Hematopoietic multipotent progenitor cell treated with erythropoietin and hydrocortisone succinate and interleukin-3 and kit ligand, for 15 days (in vitro differentiated cells): ENCODE results near the gene SERPINA5.
"Not testable (repeated sequence)": the region's sequence is repeated elsewhere in the genome, so short reads cannot be mapped to it uniquely, and the experiment has no call there.

ENCODE experiments used
- DNase-seq: peaks from one replicate; pipeline ENCODE4 v3.0.0-alpha.2; 2015; ENCODE audit warnings: low spot score

Gene SERPINA5

DNA sequence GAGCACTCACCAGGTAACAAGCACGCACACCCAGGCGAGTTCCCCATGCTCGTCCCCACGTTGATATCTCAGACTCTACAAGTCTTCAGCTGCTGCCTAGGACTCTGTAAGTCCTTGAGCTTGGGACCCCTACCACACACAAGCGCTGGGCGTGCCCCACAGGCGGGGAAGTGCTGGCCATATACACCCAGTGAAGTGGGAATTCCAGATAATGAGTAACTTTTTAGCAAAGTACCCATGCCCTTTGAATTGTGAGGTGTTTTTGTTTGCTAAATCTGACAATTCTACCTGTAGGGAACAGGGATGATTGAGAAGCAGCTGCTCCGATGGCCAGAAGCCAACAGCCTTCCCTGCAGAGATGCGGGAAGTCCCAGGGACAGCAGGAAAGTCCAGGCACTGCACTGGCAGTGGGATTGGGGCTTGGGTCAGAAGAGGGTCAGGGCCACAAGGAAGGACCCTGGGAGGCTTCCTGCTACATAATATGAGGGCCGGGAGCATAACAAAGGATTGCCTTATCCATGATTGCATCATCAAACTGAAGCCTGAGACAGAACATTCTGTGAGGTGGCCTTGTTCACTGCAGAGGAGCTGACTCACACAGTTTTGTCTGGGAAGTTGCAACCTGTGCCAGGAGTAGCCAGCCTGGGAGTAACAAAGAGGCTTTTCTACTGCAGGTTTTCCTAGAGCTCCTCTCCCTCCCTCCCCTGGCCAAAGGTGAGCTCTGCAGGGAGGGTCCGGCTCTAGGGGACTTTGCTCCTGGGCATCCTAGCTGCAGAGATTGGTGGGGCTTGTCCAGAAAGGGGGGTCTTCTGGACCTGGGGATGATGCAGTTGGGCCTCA, 17.8 kb downstream of the SERPINA5 start:
- no peak for DNase-seq

DNA sequence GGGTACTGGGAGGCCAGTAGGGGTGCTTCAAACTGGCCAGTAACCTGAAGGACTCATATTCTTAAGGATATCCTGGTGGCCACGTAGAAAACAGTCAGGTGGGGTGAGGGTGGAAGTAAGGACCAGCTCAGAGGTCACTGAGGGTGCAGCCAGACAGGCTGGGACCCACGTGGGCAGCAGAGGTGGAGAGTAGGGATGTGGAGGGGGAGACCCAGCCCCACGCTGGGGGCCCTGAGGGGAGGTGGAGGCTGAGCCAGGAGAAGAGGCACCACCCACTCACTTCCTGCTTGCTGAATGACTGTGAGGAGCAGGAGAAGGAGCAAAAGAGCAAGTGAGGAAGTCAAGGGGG, 18.4 kb downstream of the SERPINA5 start:
- DNase-seq = no peak

DNA sequence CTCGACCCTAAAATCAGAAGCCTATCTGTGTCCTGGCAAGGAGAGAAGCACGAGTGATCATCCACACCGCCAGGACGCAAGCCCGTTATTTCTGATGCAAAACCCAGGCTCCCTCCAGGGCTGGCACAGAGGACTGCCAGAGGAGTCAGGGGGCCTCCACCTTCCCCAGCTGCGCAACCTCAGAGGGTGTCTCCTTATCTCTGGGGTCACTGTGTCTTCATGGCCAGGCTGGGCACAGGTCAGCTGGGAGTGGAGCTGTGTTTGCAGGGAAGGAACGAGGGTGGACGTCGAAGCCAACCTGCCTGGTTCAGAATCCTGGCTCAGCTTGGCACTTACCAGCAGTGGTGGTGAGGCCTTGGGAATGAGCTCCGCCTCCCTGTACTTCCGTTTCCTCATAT, 18.9 kb downstream of the SERPINA5 start:
- DNase-seq = no peak

DNA sequence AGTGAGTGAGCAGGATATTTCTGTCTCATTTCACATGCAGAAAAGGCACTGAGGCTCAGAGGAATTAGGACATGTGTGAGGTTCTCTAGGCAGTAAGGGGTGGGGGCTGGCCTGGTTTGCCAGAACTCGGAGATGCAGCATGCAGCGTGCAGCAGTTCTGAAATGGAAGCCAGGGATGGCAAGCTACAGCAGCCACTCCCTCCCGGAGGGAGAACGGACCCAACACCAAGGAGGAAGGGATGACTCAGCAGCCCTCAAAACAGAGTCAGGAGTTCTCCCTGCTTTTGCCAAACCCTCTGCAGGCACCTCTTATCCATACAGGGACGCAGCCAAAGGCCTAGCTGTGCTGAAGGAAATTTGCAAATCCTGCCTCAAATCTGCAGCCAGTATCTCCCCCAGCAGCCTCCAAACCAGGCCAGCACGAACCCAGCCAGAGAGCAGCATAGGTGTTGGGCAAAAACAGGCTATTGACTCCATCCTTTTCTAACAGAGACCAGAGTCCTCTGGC, 20.7 kb downstream of the SERPINA5 start:
- DNase-seq = no peak

DNA sequence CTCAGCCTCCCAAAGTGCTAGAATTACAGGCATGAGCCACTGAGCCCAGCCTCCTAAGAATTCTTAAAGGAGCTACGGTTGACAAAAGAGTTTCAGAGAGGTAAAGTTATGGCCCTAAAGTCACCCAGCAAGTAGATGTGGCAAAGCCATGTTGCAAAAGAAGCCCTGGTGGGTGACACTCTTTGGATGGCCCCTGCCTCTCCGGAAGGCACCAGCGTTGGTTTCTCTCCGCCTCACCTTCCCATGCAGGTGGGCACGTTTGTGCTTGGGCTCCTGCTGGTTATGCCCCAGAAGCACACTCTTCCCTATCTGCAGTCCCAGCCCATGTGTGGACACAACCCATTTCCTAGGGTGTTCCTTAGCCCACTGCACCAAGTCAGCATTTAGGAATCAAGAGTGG, 21.5 kb downstream of the SERPINA5 start:
- no peak for DNase-seq

DNA sequence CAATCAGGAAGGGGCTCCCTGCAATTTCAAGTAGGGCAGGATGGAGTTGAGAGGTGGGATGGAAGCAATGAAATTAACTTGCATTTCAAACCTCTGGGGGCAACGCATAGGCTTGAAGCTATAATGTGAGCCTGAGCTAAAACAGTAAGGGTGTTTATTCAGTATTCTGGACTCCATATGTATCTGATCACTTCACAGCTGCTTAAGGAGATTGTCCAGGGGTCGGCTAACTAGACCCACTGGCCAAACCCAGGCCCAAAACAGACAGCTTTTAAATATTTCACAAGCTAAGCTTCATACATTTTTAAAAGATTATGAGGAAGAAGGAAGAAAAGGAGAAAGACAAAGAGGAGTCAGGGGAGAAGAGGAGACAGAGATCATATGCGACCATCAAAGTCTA, 24.1 kb downstream of the SERPINA5 start:
- no peak for DNase-seq

DNA sequence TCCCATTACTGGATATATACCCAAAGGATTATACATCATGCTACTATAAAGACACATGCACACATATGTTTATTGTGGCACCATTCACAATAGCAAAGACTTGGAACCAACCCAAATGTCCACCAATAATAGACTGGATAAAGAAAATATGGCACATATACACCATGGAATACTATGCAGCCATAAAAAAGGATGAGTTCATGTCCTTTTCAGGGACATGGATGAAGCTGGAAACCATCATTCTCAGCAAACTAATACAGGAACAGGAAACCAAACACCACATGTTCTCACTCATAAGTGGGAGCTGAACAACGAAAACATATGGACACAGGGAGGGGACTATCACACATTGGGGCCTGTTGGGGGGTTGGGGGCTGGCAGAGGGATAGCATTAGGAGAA, 27.7 kb downstream of the SERPINA5 start:
- DNase-seq = not testable (repeated sequence)

DNA sequence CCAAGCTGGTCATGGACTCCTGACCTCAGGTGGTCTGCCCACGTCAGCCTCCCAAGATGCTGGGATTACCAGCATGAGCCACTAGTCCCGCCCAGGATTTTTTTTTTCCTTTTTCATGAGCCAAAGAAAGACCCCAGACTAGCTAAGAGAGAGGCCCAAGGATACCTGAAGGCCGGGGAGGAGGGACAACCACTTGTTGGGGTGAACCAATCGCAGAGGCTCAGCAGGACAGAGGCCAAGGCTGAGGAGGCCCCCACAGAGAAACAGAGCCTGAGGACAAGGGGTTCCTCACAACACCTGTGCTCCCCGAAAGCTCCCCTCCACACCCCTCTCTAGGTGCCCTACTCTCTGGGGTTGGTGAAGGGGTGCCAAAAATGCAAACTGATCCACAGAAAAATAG, 30.0 kb downstream of the SERPINA5 start:
- DNase-seq = no peak

DNA sequence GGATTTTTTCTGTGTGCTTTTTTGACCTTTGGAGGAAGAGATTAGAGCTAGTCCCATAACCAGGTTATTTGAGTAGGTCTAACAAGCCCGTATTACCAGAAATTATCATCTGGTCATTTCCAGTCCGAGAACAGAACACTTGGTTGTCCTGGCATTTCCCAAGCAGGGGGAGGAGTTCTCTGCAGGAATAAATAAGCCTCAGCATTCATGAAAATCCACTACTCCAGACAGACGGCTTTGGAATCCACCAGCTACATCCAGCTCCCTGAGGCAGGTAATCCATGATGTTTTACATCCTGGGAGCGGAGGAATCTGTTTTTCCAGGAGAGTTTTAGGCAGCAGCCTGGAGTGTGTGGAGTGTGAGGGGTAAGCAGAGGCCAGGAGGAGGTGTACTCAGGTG, 30.9 kb downstream of the SERPINA5 start, which contains the start of gene SERPINA3:
SERPINA3 (plus strand) TSS at position 218 of the 400 bp plus-strand sequence. CDS start 2,051 bp downstream, outside the sequence.
- DNase-seq = no peak

DNA sequence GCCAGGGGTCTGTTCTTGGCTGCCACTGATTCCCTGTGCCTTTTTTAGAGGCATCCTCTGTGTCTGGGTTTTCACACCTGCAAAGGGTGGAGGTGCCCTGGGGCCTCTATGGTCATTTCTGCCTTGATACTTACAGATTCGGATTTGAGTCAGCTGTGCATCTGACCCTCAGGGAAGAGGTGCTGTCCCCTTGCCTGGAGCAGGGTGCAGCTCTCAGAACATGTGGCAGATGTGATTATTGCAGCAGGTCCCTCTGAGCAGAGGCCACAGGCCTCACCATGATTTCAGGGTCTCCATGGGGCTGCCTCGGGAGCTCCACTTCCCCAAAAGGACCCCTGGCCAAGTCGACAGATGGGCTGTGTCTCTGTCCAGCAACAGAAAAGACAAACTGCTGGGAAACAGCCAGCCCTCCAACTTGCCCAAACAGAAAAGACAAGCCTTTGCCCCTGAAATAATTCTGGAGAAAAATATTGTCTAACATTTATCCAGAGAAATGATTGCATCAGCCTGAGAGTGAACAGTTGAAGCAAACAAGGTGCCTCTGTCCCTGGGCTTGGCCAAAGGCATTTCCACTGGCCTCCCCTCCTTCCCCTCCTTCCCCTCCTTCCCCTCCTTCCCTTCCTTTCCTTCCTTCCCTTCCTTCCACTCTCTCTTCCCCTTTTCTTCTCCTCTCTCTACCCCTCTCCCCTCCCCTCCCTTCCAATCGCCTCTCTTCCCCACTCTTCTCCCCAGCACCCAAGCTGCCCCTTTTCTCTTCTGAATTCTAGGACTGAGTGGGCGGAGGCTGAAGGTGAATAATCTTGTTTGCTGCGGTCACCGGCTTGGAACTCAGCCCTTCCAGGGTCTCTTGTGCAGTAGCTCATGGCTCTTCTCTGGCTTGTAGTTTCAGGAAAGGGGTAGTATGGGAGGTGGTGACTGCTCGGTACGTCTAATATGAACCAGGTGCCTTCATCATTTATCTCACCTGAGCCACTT, 31.6 kb downstream of the SERPINA5 start:
- DNase-seq = no peak

DNA sequence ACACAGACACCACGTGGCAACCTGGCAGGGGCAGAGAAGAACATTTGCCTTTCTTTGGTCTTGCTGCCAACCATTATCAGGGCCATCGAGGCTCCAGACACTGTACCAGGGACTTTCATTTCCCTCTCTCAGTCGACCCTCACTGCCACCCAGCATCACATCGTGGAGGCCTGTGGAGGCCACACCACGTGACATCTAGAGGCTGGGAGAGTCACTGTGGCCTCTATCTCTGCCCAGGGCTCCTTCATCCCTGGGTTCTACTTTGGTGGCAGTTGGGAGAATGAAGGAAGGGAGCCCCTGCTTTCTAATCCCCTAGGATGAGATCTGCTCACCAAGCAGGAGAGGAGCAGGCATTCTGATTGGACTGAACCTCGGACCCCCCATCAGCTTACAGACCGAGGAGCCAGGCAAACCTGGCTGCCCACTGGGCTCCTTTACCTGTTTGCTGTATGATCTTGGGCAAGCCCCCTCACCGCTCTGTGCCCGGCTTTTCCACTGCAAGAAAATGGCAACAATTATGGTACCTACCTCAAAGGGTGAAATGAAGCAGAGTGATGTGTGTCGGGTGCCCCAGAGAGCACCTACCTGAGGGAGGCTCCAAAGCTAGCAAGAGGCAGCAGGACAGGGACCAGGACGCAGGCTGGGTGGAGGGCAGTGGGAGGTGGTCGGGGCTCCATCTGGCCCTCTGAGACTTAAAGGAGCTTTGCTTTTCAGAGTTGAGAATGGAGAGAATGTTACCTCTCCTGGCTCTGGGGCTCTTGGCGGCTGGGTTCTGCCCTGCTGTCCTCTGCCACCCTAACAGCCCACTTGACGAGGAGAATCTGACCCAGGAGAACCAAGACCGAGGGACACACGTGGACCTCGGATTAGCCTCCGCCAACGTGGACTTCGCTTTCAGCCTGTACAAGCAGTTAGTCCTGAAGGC, 32.8 kb downstream of the SERPINA5 start:
- DNase-seq = no peak

DNA sequence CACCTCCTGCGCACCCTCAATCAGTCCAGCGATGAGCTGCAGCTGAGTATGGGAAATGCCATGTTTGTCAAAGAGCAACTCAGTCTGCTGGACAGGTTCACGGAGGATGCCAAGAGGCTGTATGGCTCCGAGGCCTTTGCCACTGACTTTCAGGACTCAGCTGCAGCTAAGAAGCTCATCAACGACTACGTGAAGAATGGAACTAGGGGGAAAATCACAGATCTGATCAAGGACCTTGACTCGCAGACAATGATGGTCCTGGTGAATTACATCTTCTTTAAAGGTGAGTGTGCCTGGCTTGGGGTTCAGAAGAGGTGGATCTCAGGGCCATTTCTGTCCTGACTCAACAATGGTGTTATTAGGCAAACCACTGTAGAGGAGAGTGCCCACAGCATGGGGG, 33.6 kb downstream of the SERPINA5 start:
- no peak for DNase-seq

DNA sequence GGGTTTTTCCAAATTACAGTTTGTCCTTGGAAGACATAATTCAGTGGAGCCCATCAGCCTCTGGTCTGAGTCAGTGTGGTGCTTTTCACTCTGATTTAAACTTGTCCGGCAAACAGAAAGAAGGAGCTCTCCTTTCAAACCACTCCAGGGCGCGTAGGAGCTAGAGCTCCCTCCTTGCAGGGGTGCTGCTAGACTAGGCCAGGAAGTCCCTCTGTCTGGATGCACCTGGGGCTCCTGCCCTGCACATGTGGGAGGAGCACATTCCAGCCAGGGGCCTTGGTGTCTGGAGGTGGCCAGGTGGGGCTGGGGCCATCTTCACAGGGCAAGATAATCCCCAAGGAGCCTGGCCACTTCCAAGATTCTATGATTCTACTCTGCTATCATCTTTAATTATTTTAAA, 34.0 kb downstream of the SERPINA5 start:
- no peak for DNase-seq

DNA sequence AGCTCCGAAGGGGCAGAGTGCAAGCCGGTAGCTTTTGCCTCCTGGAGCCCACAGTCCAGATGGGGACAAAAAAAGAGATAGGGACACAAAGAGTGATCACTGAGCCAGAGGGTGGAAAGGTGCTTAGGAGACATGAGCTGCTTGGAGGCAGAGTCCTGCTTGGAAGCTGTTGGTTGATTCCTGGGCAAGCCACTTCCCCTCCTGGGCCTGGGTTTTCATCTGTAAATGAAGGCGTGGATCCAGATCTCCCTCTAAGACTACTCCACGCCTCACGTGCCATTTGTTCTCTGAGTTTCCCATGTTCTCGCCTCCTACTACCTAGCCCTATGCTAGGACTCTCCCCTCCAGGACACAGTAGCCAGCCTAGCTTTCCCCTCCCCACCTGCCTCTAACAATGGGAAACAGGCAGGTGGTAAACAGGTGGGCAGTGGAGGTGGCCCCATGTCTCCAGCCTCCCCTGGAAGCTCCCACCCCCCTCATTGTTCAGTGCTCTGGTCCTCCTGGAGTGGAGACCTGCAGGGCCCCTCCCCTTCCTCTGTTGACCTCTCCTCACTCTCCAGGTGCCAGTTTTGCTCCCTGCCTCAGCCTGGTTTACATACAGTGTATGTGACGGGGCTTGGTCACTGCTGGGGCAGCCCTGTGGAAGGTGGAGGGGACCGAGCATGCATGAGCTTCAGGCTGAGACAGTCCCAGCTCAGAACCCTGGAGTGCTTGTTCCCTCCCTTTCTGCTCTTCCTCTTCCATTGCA, 34.8 kb downstream of the SERPINA5 start:
- no peak for DNase-seq

DNA sequence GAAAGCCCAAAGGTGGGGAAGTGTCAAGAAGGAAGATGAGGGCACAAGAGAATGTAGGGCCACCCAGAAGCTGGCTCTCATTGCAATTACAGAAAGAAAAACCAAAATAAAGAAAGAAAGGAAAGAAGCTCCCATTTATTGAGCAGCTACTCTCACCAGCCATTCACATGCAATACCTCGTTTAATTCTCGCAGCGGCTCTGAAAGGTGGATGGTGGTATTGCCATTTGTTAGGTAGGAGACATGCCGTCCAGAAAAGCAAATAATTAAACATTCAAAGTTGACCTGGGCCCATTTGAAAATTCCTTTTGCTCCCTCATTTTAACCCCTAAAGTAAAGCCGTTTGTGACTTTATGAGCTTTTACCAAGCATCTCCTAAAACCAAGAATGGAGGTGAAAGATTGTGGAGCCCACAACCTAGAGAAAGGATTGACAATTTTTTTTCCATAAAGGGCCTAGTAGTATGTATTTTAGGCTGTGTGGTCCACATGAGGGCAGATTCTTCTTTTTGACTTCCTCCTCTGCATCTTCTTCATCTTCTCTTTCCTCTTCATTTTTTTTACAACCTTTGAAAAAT, 36.2 kb downstream of the SERPINA5 start:
- no peak for DNase-seq

DNA sequence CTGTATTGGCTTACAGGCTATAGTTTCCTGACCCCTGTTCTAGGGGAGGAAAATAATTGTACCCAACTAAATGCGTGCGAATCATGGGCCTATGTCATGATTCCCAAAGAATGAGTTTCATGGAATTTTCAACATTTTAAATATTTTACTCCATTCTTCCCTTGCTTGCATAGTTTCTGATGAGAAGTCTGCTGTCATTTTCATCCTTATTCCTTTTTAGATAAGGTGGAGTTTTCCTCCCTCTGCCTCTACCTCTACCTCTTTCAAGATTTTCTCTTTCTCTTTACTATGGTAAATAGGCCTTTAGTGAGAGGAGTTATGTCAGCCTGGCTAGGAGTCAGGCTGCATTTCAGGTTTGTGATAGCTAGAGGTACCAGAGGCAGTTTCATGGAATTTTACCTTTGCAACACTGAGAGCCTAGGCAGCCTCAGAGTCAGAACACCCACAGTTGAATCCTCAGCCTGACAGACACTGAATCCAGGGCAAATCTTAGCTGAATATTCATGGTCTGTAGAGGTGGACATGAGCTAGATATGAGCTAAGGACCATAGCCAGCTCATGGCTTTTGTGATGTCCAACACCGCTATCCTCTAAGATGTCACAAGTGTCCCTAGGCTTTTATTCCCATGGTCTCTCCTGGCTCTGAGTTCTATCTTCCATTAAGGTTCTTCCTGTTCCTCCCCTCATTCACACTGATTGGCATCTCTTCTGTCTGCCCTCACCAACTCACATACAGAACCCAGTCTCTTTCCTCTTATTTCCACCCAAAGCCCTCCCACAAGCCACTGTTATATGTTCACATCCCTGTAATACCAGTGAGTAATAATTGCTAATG, 37.0 kb downstream of the SERPINA5 start:
- no peak for DNase-seq

DNA sequence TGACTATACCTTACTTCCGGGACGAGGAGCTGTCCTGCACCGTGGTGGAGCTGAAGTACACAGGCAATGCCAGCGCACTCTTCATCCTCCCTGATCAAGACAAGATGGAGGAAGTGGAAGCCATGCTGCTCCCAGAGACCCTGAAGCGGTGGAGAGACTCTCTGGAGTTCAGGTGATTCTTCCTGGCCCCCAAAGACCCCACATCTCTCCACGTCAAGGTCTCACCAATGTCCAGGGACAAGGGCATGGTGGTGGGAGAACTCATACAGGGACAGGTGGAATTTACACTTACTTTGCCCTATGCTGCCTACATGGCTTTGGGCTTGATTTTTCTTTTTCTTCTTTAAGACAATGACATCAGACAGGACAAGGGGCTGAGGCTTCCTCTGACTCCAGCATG, 38.1 kb downstream of the SERPINA5 start:
- no peak for DNase-seq

DNA sequence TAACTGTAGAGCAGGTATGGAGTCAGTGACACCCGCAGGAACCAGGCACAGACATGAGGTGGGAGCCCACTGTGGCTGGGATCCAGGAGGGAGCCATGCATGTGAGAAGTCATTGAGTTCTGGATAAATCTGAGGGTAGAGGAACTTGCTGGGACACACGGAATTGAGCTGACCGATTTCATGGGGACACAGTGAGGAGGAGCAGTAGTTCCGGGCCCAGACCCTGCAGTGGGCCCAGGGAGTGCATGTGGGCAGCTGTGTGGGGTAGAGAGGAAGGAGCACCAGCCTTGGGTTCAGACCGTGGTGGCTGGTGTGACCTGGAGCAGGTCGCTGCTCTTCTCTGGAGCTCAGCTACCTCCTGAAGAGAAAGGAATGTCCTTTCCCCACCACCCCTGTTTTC, 39.4 kb downstream of the SERPINA5 start:
- no peak for DNase-seq

DNA sequence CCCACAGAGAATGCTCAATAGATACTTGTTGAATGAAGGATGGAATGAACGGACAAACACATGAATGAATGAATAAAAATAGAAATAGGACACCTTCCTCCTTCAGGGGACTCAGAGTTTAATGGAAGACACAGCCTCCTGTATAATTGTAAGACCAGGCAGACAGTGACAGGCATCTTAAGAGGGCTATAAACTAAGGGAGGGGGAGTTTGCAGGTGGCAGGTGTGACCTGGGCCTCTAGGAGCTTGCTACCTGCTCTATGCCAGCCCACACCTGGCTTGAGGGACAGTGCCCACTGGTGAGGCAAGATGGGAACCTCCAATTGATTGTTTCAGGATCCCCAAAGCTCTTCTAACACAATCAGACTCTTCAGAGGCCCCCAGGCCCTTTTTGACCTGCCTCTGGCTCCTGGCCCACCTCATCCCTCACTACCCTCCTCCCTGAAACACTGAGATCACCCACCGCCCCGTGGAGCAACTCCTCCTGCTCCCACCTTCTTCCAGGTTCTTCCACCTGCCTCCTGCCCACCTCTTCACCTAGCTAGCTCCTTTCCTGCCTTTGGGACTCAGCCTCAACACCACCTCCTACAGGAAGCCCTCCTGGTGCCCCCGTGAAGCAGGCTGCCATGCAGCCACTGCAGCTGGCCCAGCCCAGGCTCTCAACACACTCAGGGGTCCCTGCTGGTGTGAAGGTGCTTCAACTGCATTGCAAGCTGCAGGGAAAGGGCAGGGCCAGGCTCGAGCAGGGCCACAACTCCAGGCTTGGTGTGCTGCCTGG, 40.3 kb downstream of the SERPINA5 start:
- no peak for DNase-seq
